ENCODE measurements around the gene ADH4. TPM values are rescaled to one million over a fixed set of nuclear protein-coding genes. Genes with fewer than 3 reads are reported as not detected.
"Not testable (repeated sequence)": the region's sequence is repeated elsewhere in the genome, so short reads cannot be mapped to it uniquely, and the experiment has no call there.

ADH4 gene
- total RNA-seq, 2 experiments from 2014 or later = not detected

GRCh38 chr4:99120501-99120900 lies 23.6 kb downstream of the ADH4 start:
- H3K27me3 Mint-ChIP-seq = peaks cover 1% of the 10 kb centered on the region
- intact Hi-C loops (cut with micrococcal nuclease) = no loop called here
- CTCF ChIA-PET = interaction anchor here (0.9 to 2.0 kb wide), 2 partner anchors 342 to 600 kb away, joined by 3 to 9 read pairs; no protein-coding TSS in a partner anchor
- DNase-seq = no peak
- peaks cover 2% of the 10 kb centered on the region for H3K4me1 Mint-ChIP-seq (ENCODE audit: low read depth)
- no peak overlapping the region for H3K27ac Mint-ChIP-seq
- POLR2A ChIA-PET = no interaction called here
- no peaks in the 10 kb centered on the region for H3K36me3 Mint-ChIP-seq
- H3K4me3 Mint-ChIP-seq = no peak overlapping the region
- no peaks in the 10 kb centered on the region for H3K9me3 Mint-ChIP-seq

- POLR2A ChIA-PET = no interaction called here
- Mint-ChIP-seq H3K36me3 (no peaks in the 10 kb centered on the region), H3K4me3 (no peak overlapping the region), H3K9me3 (no peaks in the 10 kb centered on the region), H3K4me1 (ENCODE audit: low read depth) (peaks cover 2% of the 10 kb centered on the region), H3K27ac (no peak overlapping the region), H3K27me3 (peaks cover 1% of the 10 kb centered on the region)
- CTCF ChIA-PET = interaction anchor here (0.5 to 1.0 kb wide), 2 partner anchors 288 to 345 kb away, joined by 3 to 4 read pairs; no protein-coding TSS in a partner anchor
- no peak for DNase-seq
- intact Hi-C loops (cut with micrococcal nuclease) = loop anchor here (1.0 to 5.0 kb wide), 2 partner anchors 287 to 344 kb away; no protein-coding TSS in a partner anchor
These were observed 26.0 kb downstream of the ADH4 start for GRCh38 chr4:99117876-99118693.

DNA sequence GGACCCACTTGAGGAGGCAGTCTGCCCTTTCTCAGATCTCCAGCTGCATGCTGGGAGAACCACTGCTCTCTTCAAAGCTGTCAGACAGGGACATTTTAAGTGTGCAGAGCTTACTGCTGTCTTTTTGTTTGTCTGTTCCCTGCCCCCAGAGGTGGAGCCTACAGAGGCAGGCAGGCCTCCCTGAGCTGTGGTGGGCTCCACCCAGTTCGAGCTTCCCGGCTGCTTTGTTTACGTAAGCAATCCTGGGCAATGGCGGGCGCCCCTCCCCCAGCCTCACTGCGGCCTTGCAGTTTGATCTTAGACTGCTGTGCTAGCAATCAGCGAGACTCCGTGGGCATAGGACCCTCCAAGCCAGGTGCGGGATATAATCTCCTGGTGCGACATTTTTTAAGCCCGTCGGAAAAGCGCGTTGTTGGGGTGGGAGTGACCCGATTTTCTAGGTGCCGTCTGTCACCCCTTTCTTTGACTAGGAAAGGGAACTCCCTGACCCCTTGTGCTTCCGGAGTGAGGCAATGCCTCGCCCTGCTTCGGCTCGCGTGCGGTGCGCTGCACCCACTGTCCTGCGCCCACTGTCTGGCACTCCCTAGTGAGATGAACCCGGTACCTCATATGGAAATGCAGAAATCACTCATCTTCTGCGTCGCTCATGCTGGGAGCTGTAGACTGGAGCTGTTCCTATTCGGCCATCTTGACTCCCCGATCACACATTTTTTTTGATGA lies 26.8 kb downstream of the ADH4 start:
- H3K27ac Mint-ChIP-seq, H3K36me3 Mint-ChIP-seq: not testable (repeated sequence)
- CTCF ChIA-PET = interaction anchor here (0.5 to 1.0 kb wide), 2 partner anchors 289 to 346 kb away, joined by 3 to 4 read pairs; no protein-coding TSS in a partner anchor

GRCh38 chr4:99109286-99109685 lies 34.8 kb downstream of the ADH4 start:
- H3K27me3 Mint-ChIP-seq; intact Hi-C loops (cut with micrococcal nuclease); H3K9me3 Mint-ChIP-seq; H3K27ac Mint-ChIP-seq; H3K4me3 Mint-ChIP-seq; H3K4me1 Mint-ChIP-seq (ENCODE audit: low read depth); DNase-seq; POLR2A ChIA-PET; H3K36me3 Mint-ChIP-seq; CTCF ChIA-PET: not testable (repeated sequence)

More for the DNA sequence above, 26.8 kb downstream of the ADH4 start:
- POLR2A ChIA-PET; H3K4me3 Mint-ChIP-seq; H3K9me3 Mint-ChIP-seq; H3K4me1 Mint-ChIP-seq (ENCODE audit: low read depth); DNase-seq; H3K27me3 Mint-ChIP-seq: not testable (repeated sequence)
- intact Hi-C loops (cut with micrococcal nuclease) = loop anchor here (5.0 kb wide), 1 partner anchor 345 kb away; no protein-coding TSS in a partner anchor

DNA sequence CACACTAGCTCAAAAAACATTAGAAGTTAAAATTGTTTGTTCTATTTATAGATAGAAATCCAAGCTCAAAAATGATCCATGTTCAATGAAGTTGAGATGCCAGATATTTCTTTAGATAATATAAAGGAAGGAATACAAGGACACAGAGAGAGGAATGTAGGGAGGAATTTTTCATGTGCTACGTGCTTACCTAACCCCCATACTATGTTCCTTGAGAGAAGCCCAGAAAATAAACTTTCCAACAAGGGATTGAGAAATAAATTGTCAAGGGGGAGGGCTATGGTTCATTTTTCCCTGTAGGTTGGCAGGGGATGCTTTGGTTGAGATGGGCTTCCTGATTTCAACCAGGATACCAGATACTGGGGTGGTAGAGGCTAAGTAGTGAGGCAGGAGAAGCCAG lies 39.9 kb downstream of the ADH4 start:
- intact Hi-C loops (cut with micrococcal nuclease) = no loop called here
- no peaks in the 10 kb centered on the region for H3K9me3 Mint-ChIP-seq
- ChIA-PET CTCF (no interaction called here), POLR2A (no interaction called here)
- no peak overlapping the region for H3K4me3 Mint-ChIP-seq
- peaks cover 2% of the 10 kb centered on the region for H3K36me3 Mint-ChIP-seq
- no peak for DNase-seq
- H3K27ac Mint-ChIP-seq = no peak overlapping the region
- no peaks in the 10 kb centered on the region for H3K27me3 Mint-ChIP-seq
- H3K4me1 Mint-ChIP-seq (ENCODE audit: low read depth) = no peaks in the 10 kb centered on the region

DNA sequence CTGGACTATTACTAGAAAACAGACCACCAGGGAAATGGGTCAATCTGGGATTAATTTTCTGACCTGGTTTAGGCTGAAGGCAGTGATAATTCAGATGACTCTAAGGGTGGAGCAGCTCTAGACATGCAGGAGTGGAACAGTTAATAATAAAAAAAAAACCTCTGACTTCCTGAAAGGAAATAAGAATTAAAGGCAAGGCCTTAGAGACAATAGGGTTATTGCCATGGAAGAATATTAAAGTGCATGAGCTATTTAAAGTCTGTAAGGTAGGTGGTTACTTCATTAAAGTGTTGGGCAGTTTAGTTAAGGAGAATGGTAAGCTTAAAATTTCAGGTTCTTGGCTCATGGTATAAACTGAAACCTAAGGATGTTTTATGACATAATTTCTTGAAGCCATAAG lies 40.9 kb downstream of the ADH4 start:
- intact Hi-C loops (cut with micrococcal nuclease) = no loop called here
- Mint-ChIP-seq H3K27ac (no peak overlapping the region), H3K4me3 (no peak overlapping the region), H3K27me3 (no peaks in the 10 kb centered on the region), H3K4me1 (ENCODE audit: low read depth) (no peaks in the 10 kb centered on the region), H3K9me3 (no peaks in the 10 kb centered on the region), H3K36me3 (peaks cover 2% of the 10 kb centered on the region)
- ChIA-PET CTCF (no interaction called here), POLR2A (no interaction called here)
- DNase-seq = no peak

GRCh38 chr4:99102634-99103033 lies 41.5 kb downstream of the ADH4 start:
- intact Hi-C loops (cut with micrococcal nuclease) = no loop called here
- no peak for DNase-seq
- Mint-ChIP-seq H3K4me3 (no peak overlapping the region), H3K27me3 (no peaks in the 10 kb centered on the region), H3K4me1 (ENCODE audit: low read depth) (no peaks in the 10 kb centered on the region), H3K36me3 (peaks cover 2% of the 10 kb centered on the region), H3K27ac (no peak overlapping the region), H3K9me3 (no peaks in the 10 kb centered on the region)
- ChIA-PET POLR2A (no interaction called here), CTCF (no interaction called here)

- Mint-ChIP-seq H3K4me3 (no peak overlapping the region), H3K9me3 (no peaks in the 10 kb centered on the region), H3K27me3 (peaks cover 4% of the 10 kb centered on the region), H3K36me3 (peaks cover 2% of the 10 kb centered on the region), H3K27ac (no peak overlapping the region), H3K4me1 (ENCODE audit: low read depth) (no peaks in the 10 kb centered on the region)
- ChIA-PET CTCF (no interaction called here), POLR2A (no interaction called here)
- intact Hi-C loops (cut with micrococcal nuclease) = no loop called here
- no peak for DNase-seq
These were observed 43.2 kb downstream of the ADH4 start for GRCh38 chr4:99100876-99101275.

DNA sequence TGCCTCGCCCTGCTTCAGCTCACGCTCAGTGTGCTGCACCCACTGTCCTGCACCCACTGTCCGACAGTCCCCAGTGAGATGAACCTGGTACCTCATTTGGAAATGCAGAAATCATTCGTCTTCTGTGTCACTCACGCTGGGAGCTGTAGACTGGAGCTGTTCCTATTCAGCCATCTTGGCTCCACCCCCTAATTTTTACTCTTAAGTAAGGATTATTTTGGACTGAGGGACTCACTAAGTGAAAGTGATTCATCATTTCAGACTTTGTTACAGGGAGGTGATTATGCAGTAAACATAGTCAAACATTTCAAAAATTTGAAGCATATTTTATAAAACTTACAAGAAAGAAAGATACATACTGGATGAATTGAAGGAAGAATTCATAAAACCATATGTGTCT lies 44.3 kb downstream of the ADH4 start:
- H3K4me3 Mint-ChIP-seq, CTCF ChIA-PET, POLR2A ChIA-PET: not testable (repeated sequence)

GRCh38 chr4:99099311-99099710 lies 44.8 kb downstream of the ADH4 start:
- intact Hi-C loops (cut with micrococcal nuclease) = no loop called here
- Mint-ChIP-seq H3K9me3 (no peaks in the 10 kb centered on the region), H3K4me3 (no peak overlapping the region), H3K27me3 (peaks cover 4% of the 10 kb centered on the region), H3K27ac (no peak overlapping the region), H3K36me3 (peaks cover 2% of the 10 kb centered on the region), H3K4me1 (ENCODE audit: low read depth) (no peaks in the 10 kb centered on the region)
- no peak for DNase-seq
- ChIA-PET CTCF (no interaction called here), POLR2A (no interaction called here)

More for the DNA sequence above, 44.3 kb downstream of the ADH4 start:
- H3K4me1 Mint-ChIP-seq (ENCODE audit: low read depth); H3K9me3 Mint-ChIP-seq; H3K27ac Mint-ChIP-seq; DNase-seq; intact Hi-C loops (cut with micrococcal nuclease); H3K27me3 Mint-ChIP-seq; H3K36me3 Mint-ChIP-seq: not testable (repeated sequence)

DNA sequence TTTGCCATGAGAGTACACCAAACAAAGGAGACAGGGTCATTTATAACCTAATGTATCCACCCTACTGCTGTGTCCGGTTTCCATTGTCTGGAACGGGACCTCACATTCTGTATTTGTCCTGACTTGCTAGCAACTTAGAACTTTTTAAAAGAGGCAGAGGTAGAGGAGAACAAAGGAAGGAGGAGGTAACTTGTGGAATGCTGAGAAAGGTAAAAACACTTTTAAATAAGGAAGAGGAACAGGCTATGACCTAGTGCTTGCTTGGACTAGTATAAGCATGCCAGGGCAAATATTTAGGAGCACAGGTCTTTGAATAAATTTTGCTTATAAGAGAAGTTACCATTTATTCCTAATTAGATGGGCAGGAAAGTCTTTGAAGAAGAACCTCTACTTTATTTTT lies 52.3 kb downstream of the ADH4 start:
- POLR2A ChIA-PET; DNase-seq; H3K27me3 Mint-ChIP-seq; H3K4me3 Mint-ChIP-seq; H3K9me3 Mint-ChIP-seq; intact Hi-C loops (cut with micrococcal nuclease); H3K36me3 Mint-ChIP-seq; CTCF ChIA-PET; H3K27ac Mint-ChIP-seq: not testable (repeated sequence)
- peaks cover 31% of the 10 kb centered on the region for H3K4me1 Mint-ChIP-seq (ENCODE audit: low read depth)

DNA sequence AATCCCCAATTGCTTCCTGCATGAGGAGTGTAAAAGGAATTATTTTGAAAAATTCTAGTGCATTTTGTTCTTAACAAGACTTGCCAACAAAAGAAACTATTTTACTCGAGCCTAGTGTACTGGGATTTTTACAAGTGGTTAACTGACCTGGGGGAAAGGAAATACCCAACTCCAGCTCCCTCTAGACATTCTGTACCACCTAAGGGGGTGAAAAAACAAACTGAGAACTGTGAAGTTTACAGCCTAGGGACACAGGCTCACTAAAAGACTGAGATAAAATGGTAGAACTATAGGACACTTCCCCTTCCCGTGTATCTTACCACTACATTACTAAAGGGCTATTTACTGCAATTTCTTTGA lies 52.9 kb downstream of the ADH4 start:
- POLR2A ChIA-PET = no interaction called here
- H3K27me3 Mint-ChIP-seq = no peaks in the 10 kb centered on the region
- CTCF ChIA-PET = interaction anchor here (0.7 to 1.0 kb wide), 3 partner anchors 34 to 620 kb away, joined by 3 to 4 read pairs (median 3); no protein-coding TSS in a partner anchor
- no peak for DNase-seq
- no peaks in the 10 kb centered on the region for H3K9me3 Mint-ChIP-seq
- H3K27ac Mint-ChIP-seq = no peak overlapping the region
- H3K36me3 Mint-ChIP-seq = peaks cover 1% of the 10 kb centered on the region
- intact Hi-C loops (cut with micrococcal nuclease) = no loop called here
- no peak overlapping the region for H3K4me3 Mint-ChIP-seq
- H3K4me1 Mint-ChIP-seq (ENCODE audit: low read depth) = peaks cover 36% of the 10 kb centered on the region

All from activated CD4-positive, alpha-beta memory T cell treated with anti-CD3 and anti-CD28 coated beads for 36 hours (primary cell).